Fibroblast of peridontal ligament (primary cell): ENCODE data around the gene HIC1.

Experiments used
- DNase-seq: peaks from one replicate; pipeline ENCODE4 v3.0.0-alpha.2; 2010; ENCODE audit errors: extremely low read depth

HIC1 gene

DNA sequence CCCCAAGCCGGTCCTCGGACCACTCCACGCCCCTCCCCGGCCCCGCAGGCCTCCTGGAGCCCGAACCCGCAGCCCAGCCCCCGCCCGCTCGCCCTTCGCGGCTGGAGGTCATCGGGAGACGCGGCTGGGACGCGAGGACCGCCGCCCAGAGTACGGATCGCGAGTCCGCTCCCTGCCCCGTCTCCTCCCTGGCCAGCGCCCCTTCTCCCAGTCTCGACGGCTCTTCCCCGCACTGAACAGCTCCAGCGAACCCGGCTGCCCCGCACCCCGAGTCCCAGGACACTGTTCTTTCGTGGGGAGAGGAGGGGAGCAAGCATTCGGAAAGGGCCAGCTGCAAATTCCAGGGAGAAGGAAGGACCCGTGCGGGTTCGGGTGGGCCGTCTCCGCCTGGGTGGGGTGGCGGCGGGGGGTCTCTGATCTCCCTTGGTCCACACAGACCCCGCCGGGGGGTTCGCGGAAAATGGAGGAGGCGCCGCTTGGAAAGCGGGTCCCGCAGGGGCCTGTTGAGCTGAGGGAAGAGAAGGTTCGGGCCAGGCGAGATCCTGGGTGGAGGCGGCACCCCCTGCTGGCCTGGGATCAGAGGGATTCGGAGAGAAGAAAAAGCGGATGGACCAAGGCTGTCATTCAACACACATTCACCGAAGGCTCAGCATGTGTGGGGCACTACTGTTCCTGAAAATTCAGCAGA is 29.1 kb upstream of the HIC1 start:
- DNase-seq = peak; percentile 65

DNA sequence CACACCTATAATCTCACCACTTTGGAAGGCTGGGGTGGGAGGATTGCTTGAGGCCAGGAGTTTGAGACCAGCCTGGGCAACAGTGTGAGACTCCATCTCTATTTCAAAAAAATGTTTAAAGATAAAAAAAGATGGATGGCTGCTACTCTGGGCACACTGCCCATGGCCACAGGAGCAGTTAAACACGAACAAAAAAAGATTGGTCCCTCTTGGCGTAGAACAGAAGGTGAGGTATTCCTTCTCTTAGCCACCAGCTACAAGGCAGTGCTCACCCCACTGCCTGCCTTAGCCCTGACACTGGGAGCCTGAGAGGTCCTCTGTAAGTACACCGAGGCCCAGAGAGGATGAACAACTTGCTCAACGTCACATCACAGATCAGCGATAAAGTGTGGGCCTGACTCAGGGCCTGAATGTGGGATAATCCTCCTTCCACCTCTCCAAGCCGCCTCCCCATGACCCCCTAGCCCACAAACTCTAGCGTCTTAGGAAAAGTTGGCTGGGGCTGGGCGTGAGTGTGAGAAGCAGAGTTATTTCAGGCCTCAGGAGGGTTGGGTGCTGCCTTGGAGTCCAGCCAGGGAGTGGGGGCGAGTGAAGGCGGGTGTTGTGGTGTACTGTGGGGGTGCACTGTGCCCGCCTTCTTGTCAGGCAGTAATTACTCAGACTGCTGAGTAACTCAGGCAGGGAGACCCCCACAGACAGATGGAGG is 27.2 kb upstream of the HIC1 start:
- DNase-seq = no peak

DNA sequence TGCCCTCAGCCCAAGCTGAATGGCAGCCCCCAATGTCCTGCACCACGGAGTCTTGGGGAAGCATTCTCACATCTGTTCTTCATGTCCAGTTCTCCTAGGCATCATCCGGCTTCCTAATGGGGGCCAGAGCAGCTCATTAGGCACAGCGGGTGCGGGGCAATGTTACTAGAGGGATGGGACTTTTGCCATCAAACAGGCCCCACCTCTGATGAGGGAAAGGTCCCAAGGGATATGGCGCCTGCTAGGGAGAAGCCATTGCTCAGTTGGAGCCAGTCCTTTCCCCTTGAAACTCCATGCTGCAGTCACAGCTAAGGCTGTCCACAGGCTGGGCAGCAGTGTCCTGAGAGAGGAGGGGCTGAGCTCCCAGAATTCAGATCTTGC is 26.7 kb upstream of the HIC1 start:
- DNase-seq = no peak

DNA sequence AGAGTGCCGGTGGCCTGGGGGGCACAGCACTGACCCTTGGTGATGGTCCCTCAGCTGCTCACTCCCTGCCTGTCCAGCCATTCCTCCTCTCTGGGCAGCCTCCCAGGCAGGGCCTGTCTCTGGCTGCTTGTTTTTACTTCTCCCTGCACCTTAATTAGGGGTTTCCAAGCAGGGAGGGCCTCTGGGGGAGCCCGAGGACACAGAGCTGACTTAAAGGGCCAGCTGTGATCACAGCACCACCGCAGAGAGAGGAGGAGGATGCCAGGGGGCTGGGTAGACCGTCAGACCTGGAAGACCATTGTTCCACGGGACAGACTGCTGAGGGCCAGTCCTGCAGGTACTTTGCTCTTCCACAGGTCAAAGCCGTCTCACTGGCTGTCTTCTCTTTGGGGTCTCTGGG is 26.2 kb upstream of the HIC1 start:
- DNase-seq = no peak

DNA sequence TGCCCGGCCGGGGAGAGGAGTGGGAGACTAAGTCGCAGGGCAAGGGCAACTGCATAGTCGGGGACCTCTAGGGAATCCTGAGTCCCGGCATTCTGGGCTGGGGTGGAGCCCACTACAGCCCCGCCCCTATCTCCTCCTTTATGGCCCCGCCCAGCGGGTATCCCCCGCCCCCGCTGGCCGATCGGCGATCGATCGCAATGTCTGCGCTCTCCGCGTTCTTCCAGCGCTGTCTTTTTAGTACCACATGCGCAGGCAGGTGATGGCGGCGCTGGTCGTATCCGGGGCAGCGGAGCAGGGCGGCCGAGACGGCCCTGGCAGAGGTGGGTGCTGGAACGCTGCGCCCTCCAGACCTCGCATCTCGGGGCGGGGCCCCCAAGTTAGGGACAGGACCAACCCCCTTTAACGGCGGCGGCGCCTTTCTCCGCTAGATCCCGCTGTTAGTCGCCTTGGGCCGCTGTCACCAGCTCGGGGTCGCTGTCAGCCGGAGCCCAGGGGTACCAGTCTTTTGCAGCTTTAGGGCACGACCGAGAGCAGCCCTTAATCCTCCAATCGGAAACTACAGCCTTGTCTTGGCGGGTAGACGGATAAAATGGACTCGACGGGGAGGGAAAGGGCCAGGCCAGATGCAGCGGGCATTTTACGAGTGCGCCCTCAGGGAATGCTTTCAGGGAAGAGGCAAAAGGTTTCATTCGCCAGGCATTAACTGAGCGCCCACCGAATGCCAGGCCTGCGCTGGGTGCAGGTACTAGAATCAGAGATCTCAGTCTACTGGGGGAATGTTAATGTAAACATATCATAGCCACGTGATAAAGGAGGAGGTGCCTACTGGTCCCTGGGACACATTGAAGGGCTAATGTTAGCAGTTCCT is 24.8 kb upstream of the HIC1 start, which contains the start of gene DPH1:
DPH1 (plus strand) TSS at position 243 of the 868 bp plus-strand sequence; CDS start at position 260, 17 bp downstream.
- DNase-seq = peak; percentile 81

DNA sequence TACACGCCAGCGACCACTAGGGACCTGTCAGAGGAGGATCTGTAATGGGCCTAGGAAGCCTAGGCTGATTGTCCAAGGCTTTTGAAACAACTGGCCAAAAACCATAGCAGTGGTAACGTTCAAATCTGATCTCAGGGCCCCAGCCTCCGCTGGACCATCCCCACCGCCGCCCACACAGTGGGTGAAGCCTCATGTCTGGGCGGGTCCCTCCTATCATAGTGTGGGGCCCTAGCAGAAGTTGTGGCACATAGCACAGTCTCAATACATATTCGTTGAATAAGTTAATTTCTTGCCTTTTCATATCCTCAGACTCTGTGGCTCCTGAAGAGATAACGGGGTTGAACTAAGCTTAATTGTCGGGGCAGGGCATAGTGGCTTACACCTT is 24.1 kb upstream of the HIC1 start:
- peak; percentile 91 for DNase-seq

DNA sequence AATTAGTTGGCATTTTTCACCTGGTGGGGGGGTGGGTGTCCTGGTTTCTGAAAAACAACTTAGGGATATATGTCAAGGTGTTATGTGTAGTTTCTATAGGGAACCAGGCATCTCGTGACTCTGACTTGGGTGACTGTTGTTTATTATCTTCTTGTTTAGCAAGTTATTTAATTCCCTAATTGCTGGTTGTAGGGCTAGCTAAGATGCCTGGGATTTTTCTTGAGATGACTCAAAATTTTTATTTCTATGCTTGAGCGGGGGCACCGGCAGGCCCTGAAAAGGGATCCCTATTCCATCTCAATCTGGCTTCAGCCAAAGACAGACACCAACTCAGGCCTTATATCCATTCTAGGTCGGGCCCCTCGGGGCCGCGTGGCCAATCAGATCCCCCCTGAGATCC is 21.8 kb upstream of the HIC1 start:
- no peak for DNase-seq

DNA sequence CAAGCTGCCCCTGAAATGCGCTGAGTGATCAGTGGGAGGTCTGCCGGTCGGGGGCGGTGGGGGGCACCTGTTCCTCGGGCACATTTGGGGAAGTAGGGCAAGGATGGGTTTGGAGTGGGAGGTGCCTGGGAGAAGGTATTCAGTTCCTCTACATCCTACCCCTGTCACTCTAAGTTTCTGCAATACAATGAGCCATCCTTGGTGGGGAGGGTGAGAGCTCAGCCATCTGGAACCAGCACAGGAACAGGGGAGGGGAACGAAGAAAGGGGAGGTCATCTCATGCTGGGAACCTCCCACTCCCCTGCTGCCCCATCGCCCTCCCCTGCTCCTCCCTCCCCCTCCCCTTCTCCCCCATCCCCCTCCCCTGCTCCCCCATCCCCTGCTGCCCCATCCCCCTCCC is 20.7 kb upstream of the HIC1 start:
- peak; percentile 58 for DNase-seq

DNA sequence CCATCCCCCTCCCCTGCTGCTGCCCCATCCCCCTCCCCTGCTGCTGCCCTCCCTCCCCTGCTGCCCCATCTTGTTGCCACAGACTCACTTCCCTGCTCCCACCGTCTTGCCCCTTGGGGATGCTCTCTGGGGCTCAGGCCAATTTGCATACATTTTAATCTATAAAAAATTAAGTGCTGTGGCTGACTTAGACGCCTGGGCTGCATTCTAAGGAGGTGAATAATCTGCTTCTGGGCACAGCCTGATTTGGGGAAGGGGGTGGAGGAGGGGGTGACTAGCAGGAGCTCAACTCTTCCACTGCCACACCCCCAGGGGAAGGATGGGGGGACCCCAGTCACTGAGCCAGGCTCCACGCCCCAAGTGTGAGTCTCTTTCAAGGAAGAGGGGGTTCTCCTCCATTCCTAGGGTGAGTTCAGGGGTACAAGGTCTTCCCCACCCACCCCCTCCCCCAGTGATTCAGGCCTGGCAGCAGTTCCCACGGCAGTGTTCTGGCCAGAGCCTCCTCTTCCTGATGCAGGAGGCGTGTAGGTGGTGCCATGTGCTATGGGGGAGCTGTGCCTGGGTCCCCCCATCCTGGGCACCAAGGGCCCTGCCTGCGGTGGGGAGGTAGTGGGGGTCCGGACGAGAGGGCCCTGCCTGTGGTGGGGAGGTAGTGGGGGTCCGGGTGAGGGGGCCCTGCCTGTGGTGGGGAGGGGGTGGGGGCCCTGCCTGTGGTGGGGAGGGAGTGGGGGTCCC is 19.9 kb upstream of the HIC1 start:
- DNase-seq = peak; percentile 92

DNA sequence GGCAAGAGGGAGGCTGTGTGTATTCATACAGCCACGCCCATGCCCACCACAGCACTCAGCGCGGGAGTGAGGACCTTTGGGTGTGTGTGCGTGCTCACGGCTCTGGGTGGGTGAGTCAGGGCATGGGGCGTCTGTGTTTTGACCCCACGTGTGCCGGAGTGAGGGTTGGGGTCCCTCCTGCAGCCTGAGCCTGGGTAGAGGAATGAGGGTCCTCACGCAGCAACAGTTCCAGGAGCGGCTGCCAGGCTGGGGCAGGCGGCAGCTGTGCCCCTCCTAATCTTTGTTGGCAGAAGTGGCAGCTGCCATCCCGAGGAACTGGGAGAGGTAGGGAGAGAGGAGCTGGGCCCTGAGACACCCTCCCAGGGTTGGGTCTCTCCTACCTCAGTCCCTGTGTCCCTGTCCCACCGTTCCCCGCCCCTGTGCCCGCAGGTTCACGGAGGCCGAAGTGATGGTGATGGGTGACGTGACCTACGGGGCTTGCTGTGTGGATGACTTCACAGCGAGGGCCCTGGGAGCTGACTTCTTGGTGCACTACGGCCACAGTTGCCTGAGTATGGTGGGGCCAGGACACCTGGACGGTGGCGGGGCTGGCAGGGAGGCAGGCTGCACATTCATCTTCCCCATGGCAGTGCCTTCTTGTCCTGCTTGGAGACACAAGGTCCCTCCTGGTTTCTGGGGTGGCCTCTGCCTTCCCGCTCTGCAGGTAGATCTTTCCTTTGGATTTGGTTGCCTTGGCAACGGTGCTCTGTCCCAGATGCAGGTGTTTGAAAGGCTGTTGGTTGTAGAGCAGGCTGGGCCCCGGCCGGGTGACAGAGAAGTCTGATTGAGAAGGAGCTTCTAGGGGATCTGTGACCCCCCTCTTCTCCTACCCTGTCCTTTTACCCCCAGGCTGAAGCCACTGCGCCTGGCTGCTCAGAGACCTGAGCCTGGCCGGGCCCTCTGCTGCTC is 19.1 kb upstream of the HIC1 start:
- no peak for DNase-seq

DNA sequence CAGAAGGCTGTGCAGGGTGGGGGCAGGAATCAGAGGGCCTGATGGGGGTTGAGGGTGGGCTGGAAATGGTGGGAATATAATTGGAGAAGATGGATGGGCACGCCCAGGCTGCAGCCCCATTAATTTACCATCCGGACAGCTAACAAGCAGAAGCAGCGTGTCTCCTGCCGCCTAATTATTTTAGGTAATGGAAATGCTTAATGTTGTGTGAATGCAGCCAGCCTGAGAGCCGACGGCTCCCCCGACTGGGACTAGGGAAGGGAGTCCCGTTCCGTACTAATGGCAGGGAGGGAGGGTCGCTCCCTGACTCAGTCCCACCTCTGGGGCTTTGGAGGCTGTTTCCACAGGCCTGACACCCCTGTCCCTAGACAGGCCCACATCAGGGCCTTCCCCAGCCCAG is 17.7 kb upstream of the HIC1 start:
- no peak for DNase-seq

DNA sequence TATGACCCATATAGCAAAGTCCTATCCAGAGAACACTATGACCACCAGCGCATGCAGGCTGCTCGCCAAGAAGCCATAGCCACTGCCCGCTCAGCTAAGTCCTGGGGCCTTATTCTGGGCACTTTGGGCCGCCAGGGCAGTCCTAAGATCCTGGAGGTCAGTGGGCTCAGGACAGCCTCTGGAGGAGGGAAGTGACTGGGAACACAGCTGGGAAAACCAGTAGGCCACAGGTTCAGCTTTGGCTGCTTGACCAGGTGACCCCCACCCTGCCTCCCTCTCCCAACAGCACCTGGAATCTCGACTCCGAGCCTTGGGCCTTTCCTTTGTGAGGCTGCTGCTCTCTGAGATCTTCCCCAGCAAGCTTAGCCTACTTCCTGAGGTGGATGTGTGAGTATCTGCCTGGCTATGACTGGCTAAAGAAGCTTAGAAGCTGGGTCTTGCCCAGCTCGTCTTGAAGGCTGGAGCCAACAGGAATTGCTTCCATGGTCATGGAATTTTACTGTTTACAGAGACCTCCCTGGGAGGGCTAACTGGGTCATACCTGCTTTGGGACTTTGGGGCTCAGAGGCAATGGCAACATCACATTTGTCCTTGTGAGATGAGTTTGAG is 14.6 kb upstream of the HIC1 start:
- DNase-seq = no peak

DNA sequence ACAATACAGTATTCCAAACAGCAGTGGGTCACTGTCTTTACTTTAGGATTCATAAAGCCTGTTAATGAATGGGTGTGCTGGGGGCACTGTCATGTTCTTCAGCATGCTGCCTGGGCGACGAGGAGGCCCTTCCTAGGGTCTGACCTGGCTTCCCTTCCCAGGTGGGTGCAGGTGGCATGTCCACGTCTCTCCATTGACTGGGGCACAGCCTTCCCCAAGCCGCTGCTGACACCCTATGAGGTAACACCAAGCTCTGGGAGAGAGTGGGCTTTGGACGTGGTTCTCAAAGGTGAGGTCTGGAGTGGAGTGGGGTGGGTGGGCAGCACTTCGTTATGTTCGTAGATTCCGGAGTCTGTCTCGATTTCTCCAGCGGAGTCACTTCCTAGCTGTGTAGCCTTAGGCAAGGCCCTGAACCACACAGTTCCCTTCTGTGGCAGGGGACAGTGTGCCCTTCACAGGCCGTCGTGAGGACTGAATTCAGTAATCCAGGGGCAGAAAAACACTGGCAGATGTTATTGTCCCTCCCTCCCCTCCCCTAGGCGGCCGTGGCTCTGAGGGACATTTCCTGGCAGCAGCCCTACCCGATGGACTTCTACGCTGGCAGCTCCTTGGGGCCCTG is 13.9 kb upstream of the HIC1 start:
- DNase-seq = no peak

DNA sequence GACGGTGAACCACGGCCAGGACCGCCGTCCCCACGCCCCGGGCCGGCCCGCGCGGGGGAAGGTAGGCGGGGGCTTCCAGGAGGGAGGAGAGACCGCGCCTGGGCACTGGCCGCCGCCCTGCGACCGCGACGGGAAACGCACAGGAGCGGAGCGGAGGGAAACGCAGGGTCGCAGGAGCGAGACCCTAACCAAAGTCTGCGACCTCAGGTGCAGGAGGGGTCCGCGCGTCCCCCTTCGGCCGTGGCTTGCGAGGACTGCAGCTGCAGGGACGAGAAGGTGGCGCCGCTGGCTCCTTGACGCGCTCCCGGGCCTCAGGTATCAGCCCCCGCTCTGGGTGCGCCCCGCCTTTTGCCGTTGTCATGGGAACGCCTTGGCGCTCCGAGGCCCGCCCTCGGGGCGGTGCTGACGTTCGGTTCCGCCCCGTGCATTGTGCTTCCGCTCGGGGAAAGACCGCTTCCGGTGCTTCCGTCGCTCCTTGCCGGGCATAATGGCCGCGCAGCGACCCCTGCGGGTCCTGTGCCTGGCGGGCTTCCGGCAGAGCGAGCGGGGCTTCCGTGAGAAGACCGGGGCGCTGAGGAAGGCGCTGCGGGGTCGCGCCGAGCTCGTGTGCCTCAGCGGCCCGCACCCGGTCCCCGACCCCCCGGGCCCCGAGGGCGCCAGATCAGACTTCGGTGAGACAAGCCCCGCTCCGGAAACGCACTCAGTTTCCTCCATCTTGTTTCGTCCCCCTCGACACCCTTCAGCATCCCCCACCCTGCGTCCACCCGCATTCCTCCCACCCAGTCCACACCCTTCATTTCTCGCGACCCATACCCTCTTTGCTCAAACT is 13.1 kb upstream of the HIC1 start, which contains the start of gene OVCA2:
OVCA2 (plus strand) TSS at position 462 of the 829 bp plus-strand sequence; CDS start at position 488, 26 bp downstream.
- DNase-seq = peak; percentile 89

DNA sequence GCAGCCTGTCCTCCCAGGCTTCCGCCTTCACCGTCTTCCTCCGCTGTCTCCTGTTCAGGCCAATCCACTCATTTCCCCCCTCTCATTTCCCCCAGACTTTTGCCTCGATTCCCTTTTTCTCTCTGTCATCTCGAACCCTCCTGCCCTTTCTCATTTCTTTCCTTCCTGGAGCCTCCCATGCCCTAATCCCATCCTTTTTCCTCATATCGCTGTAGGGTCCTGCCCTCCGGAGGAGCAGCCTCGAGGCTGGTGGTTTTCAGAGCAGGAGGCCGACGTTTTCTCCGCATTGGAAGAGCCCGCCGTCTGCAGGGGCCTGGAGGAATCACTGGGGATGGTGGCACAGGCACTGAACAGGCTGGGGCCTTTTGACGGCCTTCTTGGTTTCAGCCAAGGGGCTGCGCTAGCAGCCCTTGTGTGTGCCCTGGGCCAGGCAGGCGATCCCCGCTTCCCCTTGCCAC is 12.5 kb upstream of the HIC1 start:
- no peak for DNase-seq

DNA sequence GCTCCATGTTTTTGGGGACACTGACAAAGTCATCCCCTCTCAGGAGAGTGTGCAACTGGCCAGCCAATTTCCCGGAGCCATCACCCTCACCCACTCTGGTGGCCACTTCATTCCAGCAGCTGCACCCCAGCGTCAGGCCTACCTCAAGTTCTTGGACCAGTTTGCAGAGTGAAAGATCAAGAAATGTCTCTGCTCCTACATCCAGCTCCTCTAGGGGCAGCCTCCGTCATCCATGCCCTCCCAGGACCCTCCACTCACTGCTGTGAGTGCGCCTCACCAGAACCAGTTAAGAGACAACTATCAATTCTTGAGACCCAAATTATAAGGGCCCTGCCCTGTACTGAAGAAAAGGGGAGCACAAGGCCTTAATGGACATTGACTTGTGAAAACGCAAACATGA is 12.0 kb upstream of the HIC1 start:
- DNase-seq = no peak

DNA sequence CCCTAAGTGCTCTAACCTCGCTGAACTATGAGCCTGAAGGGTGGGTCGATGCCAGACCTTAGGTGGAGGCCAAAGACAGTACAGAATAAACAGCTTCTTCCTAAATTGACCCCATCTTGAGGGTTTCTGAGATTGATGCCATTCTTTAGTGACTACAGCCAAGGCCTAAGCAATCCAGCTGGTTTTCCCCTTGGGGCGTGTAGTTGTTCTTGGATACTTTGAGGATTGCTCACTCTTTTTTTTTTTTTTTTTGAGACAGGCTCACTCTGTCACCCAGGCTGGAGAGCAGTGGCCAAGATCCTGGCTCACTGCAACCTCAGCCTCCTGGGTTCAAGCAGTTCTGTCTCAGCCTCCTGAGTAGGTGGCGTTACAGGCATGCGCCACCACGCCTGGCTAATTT is 11.1 kb upstream of the HIC1 start:
- DNase-seq = peak; percentile 79

DNA sequence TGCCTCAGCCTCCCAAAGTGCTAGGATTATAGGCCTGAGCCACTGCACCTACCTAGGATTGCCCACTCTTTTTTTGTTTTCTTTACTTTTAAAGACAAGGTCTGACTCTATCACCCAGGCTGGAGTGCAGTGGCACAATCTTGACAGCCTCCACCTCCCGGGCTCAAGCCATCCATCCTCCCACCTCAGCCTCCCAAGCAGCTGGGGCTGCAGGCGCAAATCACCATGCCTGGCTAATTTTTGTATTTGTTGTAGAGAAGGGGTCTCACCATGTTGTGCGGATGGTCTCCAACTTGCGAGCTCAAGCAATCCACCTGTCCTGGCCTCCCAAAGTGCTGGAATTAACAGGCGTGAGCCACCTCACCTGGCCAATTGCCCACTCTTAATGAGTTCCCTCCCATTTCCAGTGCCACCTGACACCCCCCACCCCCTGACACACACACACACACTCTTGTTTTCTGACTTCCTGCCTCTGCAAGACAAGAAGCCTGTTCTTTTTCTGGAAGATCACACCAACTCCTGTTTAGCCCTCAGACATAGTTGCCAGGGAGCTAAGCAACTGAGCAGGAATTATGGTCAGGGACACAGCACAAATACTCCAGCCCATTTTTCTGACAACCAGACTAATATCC is 10.5 kb upstream of the HIC1 start:
- no peak for DNase-seq
